K562 (cell line): ENCODE measurements around the gene MILR1. TPM values are rescaled to one million over a fixed set of nuclear protein-coding genes. Genes with fewer than 3 reads are reported as not detected.

Experiments
- CBFA2T2 ChIP-seq: fragments of 450-650 bp; conservative IDR thresholded peaks from 2 replicates; pipeline ENCODE4 v1.6.1; 2017; ENCODE audit warnings: mild to moderate bottlenecking
- ESRRB ChIP-seq: fragments of 250-450 bp; sonication (Bioruptor Pico); IDR thresholded peaks from 2 replicates; pipeline ENCODE4 v1.5.0; 2020; ENCODE audit warnings: mild to moderate bottlenecking, moderate library complexity, borderline replicate concordance
- FOXP1 ChIP-seq: sonication (generic); formaldehyde crosslinking; IDR thresholded peaks from 2 replicates; pipeline ENCODE4 v1.8.0; 2022; ENCODE audit warnings: mild to moderate bottlenecking, missing genetic modification reagents
- GTF2E2 ChIP-seq: fragments of 200-800 bp; sonication (Bioruptor generic); IDR thresholded peaks from 2 replicates; pipeline ENCODE4 v1.6.1; 2016; ENCODE audit warnings: missing genetic modification characterization, missing compliant biosample characterization
- HNRNPL ChIP-seq: fragments of 200-400 bp; formaldehyde crosslinking; IDR thresholded peaks from 2 replicates; pipeline ENCODE4 v1.6.1; 2017; ENCODE audit warnings: low read depth, mild to moderate bottlenecking, low read length
- PCBP2 ChIP-seq: fragments of 200-400 bp; formaldehyde crosslinking; IDR thresholded peaks from 2 replicates; pipeline ENCODE4 v1.6.1; 2018; ENCODE audit warnings: low read length, low read depth, mild to moderate bottlenecking, moderate library complexity; ENCODE audit not compliant: poor library complexity, severe bottlenecking
- TEAD4 ChIP-seq, 2 experiments: sonication (generic) in 1 of 2; formaldehyde crosslinking in 1 of 2; IDR thresholded peaks; 2 replicates each; pipeline versions ENCODE4 v1.6.1 to v1.8.0; 2012 to 2022; ENCODE audit warnings: borderline replicate concordance in 1 of 2, inconsistent platforms in 1 of 2, low read length in 1 of 2, mild to moderate bottlenecking in 1 of 2, missing genetic modification reagents in 1 of 2
- U2AF1 ChIP-seq: fragments of 200-400 bp; formaldehyde crosslinking; optimal IDR thresholded peaks from 2 replicates; pipeline ENCODE3; 2017; ENCODE audit warnings: mild to moderate bottlenecking, low read depth, low read length, moderate library complexity
- ZZZ3 ChIP-seq: fragments of 450-650 bp; IDR thresholded peaks from 2 replicates; pipeline ENCODE4 v1.6.1; 2016; ENCODE audit warnings: antibody characterized with exemption, mild to moderate bottlenecking, moderate library complexity
- polyA plus RNA-seq, 8 experiments: library from polyadenylated mRNA; depleted of rRNA in 4 of 8; stranded (reverse) in 5 of 8; unstranded in 3 of 8; fragments of >200 nt; fragmentation: Nextera tagmentation in 2 of 8; fragmentation: Illumina TruSeq in 1 of 8; extraction: Ambion mirVana in 2 of 8; extraction: Trizol in 1 of 8; gene quantifications; 2 replicates each; pipeline versions ENCODE4 v1.2.1 to v1.2.3, GENCODE V29; 2011 to 2014; ENCODE audit warnings: inconsistent platforms in 1 of 8, missing spikeins in 1 of 8
- total RNA-seq, 7 experiments: library from RNA; depleted of rRNA in 6 of 7; stranded (reverse); fragments of >200 nt in 6 of 7; fragmentation: Illumina TruSeq in 2 of 7; extraction: Trizol in 2 of 7; gene quantifications; 2 replicates each; pipeline versions ENCODE4 v1.2.1 to v1.2.3, GENCODE V29; 2011 to 2021; ENCODE audit warnings: low replicate concordance in 1 of 7
- TF ChIP-seq, protein P1 (sequence below): fragments of 450-650 bp; formaldehyde crosslinking; IDR thresholded peaks from 2 replicates; pipeline ENCODE4 v1.4.0; 2022; ENCODE audit warnings: mild to moderate bottlenecking, moderate library complexity
- TF ChIP-seq, protein P2 (sequence below): sonication (generic); formaldehyde crosslinking; IDR thresholded peaks from 2 replicates; pipeline ENCODE4 v1.8.1; 2023; ENCODE audit warnings: missing genetic modification reagents, mild to moderate bottlenecking, borderline replicate concordance
- TF ChIP-seq, protein P3 (sequence below): fragments of 250-450 bp; sonication (Bioruptor Pico); IDR thresholded peaks from 2 replicates; pipeline ENCODE4 v1.5.1; 2021; ENCODE audit warnings: mild to moderate bottlenecking
- TF ChIP-seq, protein P4 (sequence below): sonication (generic); formaldehyde crosslinking; IDR thresholded peaks from 2 replicates; pipeline ENCODE4 v1.8.0; 2023; ENCODE audit warnings: missing genetic modification reagents, mild to moderate bottlenecking, borderline replicate concordance

The MILR1 gene
- total and polyA plus RNA-seq, 9 of the 15 experiments (the other 6 are each of a cell fraction or from before 2014, with no cell fraction given): 3.8 to 14.1 (median 7.1) TPM

DNA sequence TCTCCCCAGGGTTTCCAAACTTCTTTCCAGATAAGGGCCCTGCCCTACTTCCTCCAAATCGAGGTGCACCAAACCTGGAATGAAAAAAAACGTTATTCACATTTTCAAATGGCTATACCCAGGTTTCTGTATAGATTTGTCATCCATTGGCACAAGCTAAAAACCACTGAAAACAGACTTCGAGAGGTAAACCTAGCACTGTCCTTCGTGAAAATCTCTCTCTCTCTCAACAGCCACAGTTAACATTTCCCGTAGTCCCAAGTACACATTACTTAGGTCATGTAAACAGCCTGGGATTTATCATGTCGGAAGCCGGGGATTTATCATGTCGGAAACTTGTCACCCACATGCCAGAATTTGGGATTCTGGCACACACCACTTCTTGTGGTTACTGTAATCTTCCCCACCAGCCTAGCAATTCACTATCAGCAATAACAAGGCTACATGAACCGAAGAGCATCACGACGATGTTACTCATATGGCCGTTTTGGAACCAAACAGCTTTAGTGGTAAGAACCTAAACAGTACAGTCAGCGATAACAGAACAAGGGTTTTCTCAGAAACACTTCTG lies 55.9 kb downstream of the MILR1 start (continued):
- TF ChIP-seq, protein P1, sequence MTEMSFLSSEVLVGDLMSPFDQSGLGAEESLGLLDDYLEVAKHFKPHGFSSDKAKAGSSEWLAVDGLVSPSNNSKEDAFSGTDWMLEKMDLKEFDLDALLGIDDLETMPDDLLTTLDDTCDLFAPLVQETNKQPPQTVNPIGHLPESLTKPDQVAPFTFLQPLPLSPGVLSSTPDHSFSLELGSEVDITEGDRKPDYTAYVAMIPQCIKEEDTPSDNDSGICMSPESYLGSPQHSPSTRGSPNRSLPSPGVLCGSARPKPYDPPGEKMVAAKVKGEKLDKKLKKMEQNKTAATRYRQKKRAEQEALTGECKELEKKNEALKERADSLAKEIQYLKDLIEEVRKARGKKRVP (CRISPR knock-in tag): no peak
- TF ChIP-seq PCBP2 (no peak), HNRNPL (no peak; the same call in 1 of the 2 replicates), U2AF1 (peak; percentile 16), TEAD4 (IDR thresholded peaks at IDR 0.05; ENCODE audit: low read length) (peak; percentile 77), TEAD4 (CRISPR knock-in tag; IDR thresholded peaks at IDR 0.05; ENCODE audit: borderline replicate concordance) (no peak), GTF2E2 (tag) (no peak), ESRRB (CRISPR knock-in tag) (no peak), CBFA2T2 (peak; percentile 73), ZZZ3 (no peak), FOXP1 (peak; percentile 16; the same call in 1 of the 2 replicates)
- TF ChIP-seq, protein P2, sequence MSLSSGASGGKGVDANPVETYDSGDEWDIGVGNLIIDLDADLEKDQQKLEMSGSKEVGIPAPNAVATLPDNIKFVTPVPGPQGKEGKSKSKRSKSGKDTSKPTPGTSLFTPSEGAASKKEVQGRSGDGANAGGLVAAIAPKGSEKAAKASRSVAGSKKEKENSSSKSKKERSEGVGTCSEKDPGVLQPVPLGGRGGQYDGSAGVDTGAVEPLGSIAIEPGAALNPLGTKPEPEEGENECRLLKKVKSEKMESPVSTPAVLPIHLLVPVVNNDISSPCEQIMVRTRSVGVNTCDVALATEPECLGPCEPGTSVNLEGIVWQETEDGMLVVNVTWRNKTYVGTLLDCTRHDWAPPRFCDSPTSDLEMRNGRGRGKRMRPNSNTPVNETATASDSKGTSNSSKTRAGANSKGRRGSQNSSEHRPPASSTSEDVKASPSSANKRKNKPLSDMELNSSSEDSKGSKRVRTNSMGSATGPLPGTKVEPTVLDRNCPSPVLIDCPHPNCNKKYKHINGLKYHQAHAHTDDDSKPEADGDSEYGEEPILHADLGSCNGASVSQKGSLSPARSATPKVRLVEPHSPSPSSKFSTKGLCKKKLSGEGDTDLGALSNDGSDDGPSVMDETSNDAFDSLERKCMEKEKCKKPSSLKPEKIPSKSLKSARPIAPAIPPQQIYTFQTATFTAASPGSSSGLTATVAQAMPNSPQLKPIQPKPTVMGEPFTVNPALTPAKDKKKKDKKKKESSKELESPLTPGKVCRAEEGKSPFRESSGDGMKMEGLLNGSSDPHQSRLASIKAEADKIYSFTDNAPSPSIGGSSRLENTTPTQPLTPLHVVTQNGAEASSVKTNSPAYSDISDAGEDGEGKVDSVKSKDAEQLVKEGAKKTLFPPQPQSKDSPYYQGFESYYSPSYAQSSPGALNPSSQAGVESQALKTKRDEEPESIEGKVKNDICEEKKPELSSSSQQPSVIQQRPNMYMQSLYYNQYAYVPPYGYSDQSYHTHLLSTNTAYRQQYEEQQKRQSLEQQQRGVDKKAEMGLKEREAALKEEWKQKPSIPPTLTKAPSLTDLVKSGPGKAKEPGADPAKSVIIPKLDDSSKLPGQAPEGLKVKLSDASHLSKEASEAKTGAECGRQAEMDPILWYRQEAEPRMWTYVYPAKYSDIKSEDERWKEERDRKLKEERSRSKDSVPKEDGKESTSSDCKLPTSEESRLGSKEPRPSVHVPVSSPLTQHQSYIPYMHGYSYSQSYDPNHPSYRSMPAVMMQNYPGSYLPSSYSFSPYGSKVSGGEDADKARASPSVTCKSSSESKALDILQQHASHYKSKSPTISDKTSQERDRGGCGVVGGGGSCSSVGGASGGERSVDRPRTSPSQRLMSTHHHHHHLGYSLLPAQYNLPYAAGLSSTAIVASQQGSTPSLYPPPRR (CRISPR knock-in tag): 0 out of 2 replicates have a peak, but pooled peaks have one; percentile 57
- TF ChIP-seq, protein P3, sequence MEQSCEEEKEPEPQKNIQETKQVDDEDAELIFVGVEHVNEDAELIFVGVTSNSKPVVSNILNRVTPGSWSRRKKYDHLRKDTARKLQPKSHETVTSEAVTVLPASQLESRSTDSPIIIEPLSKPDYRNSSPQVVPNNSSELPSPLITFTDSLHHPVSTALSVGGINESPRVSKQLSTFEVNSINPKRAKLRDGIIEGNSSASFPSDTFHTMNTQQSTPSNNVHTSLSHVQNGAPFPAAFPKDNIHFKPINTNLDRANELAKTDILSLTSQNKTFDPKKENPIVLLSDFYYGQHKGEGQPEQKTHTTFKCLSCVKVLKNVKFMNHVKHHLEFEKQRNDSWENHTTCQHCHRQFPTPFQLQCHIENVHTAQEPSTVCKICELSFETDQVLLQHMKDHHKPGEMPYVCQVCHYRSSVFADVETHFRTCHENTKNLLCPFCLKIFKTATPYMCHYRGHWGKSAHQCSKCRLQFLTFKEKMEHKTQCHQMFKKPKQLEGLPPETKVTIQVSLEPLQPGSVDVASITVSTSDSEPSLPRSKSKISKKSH (CRISPR knock-in tag): no peak
- TF ChIP-seq, protein P4, sequence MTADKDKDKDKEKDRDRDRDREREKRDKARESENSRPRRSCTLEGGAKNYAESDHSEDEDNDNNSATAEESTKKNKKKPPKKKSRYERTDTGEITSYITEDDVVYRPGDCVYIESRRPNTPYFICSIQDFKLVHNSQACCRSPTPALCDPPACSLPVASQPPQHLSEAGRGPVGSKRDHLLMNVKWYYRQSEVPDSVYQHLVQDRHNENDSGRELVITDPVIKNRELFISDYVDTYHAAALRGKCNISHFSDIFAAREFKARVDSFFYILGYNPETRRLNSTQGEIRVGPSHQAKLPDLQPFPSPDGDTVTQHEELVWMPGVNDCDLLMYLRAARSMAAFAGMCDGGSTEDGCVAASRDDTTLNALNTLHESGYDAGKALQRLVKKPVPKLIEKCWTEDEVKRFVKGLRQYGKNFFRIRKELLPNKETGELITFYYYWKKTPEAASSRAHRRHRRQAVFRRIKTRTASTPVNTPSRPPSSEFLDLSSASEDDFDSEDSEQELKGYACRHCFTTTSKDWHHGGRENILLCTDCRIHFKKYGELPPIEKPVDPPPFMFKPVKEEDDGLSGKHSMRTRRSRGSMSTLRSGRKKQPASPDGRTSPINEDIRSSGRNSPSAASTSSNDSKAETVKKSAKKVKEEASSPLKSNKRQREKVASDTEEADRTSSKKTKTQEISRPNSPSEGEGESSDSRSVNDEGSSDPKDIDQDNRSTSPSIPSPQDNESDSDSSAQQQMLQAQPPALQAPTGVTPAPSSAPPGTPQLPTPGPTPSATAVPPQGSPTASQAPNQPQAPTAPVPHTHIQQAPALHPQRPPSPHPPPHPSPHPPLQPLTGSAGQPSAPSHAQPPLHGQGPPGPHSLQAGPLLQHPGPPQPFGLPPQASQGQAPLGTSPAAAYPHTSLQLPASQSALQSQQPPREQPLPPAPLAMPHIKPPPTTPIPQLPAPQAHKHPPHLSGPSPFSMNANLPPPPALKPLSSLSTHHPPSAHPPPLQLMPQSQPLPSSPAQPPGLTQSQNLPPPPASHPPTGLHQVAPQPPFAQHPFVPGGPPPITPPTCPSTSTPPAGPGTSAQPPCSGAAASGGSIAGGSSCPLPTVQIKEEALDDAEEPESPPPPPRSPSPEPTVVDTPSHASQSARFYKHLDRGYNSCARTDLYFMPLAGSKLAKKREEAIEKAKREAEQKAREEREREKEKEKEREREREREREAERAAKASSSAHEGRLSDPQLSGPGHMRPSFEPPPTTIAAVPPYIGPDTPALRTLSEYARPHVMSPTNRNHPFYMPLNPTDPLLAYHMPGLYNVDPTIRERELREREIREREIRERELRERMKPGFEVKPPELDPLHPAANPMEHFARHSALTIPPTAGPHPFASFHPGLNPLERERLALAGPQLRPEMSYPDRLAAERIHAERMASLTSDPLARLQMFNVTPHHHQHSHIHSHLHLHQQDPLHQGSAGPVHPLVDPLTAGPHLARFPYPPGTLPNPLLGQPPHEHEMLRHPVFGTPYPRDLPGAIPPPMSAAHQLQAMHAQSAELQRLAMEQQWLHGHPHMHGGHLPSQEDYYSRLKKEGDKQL (CRISPR knock-in tag): no peak
